Measurements from ENCODE around the gene ST7L.

The ST7L gene

GRCh38 chr1:112477550-112477949 lies 141.4 kb downstream of the ST7L start:
- in situ Hi-C loops (cut with HindIII; ENCODE audit: low pct_ligation_motif_present, low sequenced_read_pairs), result loop anchor here (25.0 kb wide), 1 partner anchor 135 kb away; the partner anchor contains the start of genes CAPZA1 and ST7L
- H3K27me3 ChIP-seq (replicated peaks), result no peaks in the 10 kb centered on the region
- DNase-seq, result no peak
- H3K27ac ChIP-seq, result no peak overlapping the region
- TF ChIP-seq CTCF (IDR thresholded peaks at IDR 0.05; ENCODE audit: low read depth, low read length, missing control alignments), result no peak
- H3K36me3 ChIP-seq (replicated peaks), result no peaks in the 10 kb centered on the region
- no peak overlapping the region for H3K4me3 ChIP-seq (ENCODE audit: low read depth, low read length)
